GM19372 (cell line): ENCODE measurements around the gene S100A2.
"Not testable (repeated sequence)": the region's sequence is repeated elsewhere in the genome, so short reads cannot be mapped to it uniquely, and the experiment has no call there.

Experiments used
- ATAC-seq: cut with Tn5 transposase; IDR thresholded peaks from one replicate; pipeline ENCODE4 v1.9.1; 2021; ENCODE audit warnings: mild to moderate bottlenecking, low read depth, moderate library complexity; ENCODE audit not compliant: unreplicated experiment

Gene S100A2

DNA sequence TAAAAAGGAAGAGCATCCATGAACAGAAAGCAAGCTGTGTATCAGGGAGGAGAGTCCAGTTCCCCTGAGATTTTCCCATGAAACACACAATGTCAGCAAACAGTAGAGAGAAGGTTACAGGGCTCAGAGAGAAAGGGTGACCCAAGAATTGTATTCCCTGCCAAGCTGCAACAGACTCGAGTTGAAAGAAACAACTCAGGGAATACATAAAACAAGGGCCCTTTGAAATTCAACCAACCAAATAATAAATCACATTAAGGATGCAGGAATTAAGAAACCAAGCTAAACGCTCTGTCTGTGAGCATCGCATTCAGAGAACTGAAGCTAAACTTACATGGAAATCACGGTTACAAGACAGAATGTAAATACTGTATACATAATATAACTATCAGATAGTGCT is 27.1 kb upstream of the S100A2 start:
- ATAC-seq = no peak

GRCh38 chr1:153588482-153588881 is 22.8 kb upstream of the S100A2 start:
- ATAC-seq = no peak

- ATAC-seq = not testable (repeated sequence)
These were observed 22.4 kb upstream of the S100A2 start for GRCh38 chr1:153588033-153588432.

DNA sequence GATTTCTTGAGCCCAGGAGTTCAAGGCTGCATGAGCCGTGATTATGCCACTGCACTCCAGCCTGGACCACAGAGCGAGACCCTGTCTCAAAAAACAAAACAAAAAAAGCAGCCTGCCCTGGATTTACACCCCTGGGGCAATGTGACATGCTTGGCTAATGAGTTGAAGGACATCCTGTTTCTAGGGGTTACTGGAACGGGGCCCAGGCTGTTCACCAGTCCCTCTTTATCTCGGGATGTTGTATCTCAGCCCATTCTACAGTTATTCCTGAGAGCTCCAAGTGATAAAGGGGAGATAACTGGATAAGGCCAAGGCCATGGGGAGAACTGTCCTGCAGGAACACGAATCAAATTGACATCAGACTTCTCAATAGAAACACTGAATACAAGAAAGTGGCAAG is 21.7 kb upstream of the S100A2 start:
- no peak for ATAC-seq

GRCh38 chr1:153586347-153586746 is 20.7 kb upstream of the S100A2 start:
- no peak for ATAC-seq

DNA sequence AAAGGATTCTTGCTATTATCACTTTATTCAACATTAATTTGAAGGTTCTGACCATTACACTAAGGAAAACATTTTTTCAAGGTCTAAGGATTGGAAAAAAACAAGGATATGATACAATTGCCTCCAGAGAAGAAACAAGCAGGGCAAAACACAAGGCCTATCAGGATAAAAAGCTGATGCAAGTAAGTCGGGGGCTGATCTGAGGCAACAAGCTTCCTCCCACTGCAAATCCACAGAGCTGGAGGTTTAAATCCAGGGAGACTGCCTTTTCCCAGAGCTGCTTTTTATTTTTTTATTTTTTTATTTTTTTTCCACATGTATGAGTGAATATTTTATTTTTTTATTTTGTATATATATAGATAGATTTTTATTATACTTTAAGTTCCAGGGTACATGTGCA is 19.4 kb upstream of the S100A2 start:
- ATAC-seq = no peak

DNA sequence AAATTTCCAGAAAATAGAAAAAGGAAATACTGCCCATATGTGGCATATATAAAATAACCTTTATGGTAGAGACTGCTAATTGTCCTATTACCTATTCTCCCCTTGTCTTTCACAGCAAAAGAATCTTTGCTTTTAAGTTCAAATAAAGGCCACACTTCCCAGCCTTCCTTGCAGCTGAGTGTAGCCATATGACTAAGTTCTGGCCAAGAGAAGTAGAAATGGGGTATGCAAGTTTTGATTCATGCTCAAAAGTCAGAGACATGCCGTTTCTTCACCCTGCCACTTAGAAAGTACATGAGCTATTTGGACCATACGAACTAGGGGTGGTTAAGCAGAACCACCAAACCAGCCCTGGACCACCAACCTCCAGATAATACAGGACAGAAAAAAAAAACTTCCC is 18.3 kb upstream of the S100A2 start:
- no peak for ATAC-seq

- ATAC-seq = not testable (repeated sequence)
These were observed 17.9 kb upstream of the S100A2 start for GRCh38 chr1:153583514-153583913.

DNA sequence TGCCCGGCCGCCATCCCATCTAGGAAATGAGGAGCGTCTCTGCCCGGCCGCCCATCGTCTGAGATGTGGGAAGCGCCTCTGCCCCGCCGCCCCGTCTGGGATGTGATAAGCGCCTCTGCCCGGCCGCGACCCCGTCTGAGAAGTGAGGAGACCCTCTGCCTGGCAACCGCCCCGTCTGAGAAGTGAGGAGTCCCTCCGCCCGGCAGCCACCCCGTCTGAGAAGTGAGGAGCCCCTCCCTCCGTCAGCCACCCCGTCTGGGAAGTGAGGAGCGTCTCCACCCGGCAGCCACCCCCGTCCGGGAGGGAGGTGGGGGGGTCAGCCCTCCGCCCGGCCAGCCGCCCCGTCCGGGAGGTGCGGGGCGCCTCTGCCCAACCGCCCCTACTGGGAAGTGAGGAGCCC is 17.2 kb upstream of the S100A2 start:
- ATAC-seq = not testable (repeated sequence)

- ATAC-seq = no peak
These were observed 13.3 kb upstream of the S100A2 start for GRCh38 chr1:153578936-153579335.

DNA sequence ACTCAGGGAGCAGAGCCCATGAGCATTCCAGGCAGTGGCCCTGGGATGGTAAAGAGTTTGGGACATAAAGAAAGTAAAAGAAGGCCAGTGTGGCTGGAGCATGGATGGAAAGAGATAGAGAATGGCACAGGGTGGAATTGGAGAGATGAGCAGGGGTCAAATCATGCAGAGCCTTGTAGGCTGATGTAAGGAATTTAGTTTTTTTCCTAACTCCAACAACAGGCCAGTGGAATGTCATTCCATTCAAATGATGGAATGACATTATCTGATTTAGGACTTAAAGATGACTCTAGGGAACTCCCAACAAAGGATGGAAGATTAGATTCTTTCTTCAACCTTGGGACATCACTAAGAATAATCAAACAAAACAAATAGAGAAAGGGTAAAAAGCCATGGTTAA is 12.8 kb upstream of the S100A2 start:
- no peak for ATAC-seq

GRCh38 chr1:153577624-153578051 is 12.0 kb upstream of the S100A2 start:
- ATAC-seq = no peak

- ATAC-seq = no peak
These were observed 11.5 kb upstream of the S100A2 start for GRCh38 chr1:153577138-153577537.

GRCh38 chr1:153575497-153575896 is 9.9 kb upstream of the S100A2 start:
- not testable (repeated sequence) for ATAC-seq

- ATAC-seq = not testable (repeated sequence)
These were observed 9.4 kb upstream of the S100A2 start for GRCh38 chr1:153575081-153575491.

GRCh38 chr1:153573351-153573750 is 7.7 kb upstream of the S100A2 start:
- ATAC-seq = no peak

DNA sequence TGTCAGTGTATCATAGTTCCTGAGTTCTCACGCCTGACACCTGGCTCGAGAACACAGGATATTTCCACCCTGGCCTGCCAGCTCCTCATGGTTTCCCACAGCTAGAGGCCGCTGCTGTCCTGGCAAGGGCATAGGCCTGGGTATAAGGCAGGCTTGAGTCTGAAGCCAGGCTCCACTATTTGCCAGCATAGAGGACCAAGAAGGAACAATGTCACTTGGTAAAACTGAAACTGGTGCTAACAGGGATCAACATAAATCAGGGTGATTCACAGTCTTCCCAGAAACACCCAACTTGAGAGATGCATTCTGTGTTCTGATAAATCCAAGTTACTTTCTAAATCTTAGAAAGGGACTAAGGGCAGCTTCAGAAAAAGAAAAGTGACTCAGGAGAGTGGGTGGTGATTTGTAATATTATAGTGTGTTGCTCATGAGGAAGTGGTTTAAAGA is 6.9 kb upstream of the S100A2 start:
- ATAC-seq = no peak

DNA sequence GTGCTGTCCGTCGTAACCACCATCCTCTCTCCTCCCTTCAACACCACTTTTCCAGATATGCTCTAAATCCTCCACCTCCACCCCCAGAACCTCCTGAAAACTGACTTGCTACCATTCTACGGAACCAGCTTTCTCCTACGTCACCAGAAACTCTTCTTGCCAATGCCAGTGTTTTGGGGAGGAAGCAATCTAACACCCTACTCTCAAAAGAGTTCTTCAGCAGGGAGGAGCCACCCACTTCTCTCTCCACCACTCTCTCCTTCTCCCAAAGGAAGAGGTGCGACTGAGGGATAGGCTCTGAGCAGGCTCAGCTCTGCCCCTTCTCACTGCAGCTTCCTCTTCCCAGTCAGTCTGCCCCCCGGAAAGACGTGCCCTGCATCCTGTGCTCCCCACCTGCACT is 6.1 kb upstream of the S100A2 start:
- no peak for ATAC-seq

GRCh38 chr1:153570874-153571273 is 5.2 kb upstream of the S100A2 start:
- no peak for ATAC-seq

DNA sequence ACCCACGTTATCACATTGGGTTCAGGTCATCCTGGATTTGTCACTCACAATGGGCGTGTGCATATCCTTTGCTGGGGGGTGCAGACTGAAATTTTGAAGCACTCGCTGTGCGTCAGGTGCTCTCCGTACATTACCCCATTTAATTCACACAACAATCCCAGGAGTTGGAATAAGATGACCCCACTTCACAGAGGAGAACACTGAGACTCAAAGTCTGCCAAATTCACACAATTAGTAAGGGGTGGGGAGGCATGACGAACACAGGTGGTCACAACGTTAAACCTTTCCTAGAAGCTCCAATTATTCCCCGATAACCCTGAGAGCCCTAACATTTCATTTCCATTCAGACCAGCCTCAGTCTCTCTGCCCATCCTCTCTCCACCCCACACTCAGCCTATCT is 3.8 kb upstream of the S100A2 start:
- ATAC-seq = no peak

GRCh38 chr1:153568367-153569099 is 2.9 kb upstream of the S100A2 start:
- ATAC-seq = no peak

DNA sequence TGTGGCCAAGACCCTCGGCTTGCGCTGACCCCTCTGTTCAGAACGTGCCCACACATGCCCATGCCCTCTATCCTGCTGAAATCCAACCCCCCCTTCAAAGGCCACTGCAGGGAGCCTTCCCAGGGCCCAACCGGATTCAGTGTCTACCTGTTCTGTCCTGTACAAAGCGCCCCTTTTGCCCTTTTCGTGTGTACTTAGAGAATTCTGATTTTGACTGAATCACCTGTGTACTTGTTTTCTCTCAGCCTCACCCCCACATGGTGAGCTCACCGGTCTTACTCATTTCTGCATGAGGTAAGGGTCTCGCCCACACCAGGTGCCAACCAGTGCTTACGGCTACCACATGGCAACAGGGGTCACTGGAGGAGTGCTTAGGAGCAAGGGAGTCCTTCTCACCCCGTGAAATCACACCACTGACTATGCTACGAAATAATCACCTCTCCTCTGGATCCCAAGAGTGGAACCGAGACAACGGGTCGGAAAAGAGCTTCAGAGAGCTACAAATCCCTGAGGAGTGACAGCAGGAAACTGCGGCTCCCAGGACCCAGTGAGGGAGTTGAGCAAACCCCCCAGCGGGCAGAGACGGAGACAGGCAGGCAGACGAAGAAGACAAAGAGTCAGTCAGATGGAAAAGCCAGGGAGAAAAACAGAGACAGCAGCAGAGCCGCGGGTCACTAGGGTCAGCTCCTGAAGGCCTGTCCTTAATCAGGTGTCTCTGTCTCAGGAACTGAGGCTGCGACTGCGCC is 2.1 kb upstream of the S100A2 start:
- no peak for ATAC-seq
